Right lobe of liver (tissue), 6 donors: Measurements from ENCODE around the gene CTNND2. TPM values are rescaled to one million over a fixed set of nuclear protein-coding genes. Genes with fewer than 3 reads are reported as not detected.

Source experiments
- ATAC-seq, 4 donors: fragments of 200-7000 bp; cut with Tn5 transposase; one replicate each; pipeline ENCODE4 v1.9.1; 2020; ENCODE audit warnings: mild to moderate bottlenecking in 4 of 4, moderate library complexity in 4 of 4
- DNase-seq, 3 donors: peaks; one replicate each; pipeline ENCODE4 v3.0.0-alpha.2; 2020
- H3K27ac ChIP-seq, 3 donors: fragments of 200-600 bp; one replicate each; pipeline ENCODE4 v1.8.0; 2022
- H3K27me3 ChIP-seq, 2 donors: fragments of 200-600 bp; one replicate each; pipeline ENCODE4 v1.8.0; 2022
- H3K36me3 ChIP-seq, 4 donors: fragments of 200-600 bp; sonication (generic) in 1 of 4; one replicate each; pipeline versions ENCODE4 v1.5.1 to v1.8.0; 2017 to 2022; ENCODE audit warnings: control low read depth in 1 of 4
- H3K4me1 ChIP-seq, 4 donors: fragments of 200-600 bp; sonication (generic) in 1 of 4; one replicate each; pipeline versions ENCODE4 v1.5.1 to v1.8.0; 2017 to 2022; ENCODE audit warnings: control low read depth in 1 of 4
- H3K4me3 ChIP-seq, 3 donors: fragments of 200-600 bp; one replicate each; pipeline ENCODE4 v1.8.0; 2022
- H3K9me3 ChIP-seq, 4 donors: fragments of 200-600 bp; sonication (generic) in 1 of 4; one replicate each; pipeline versions ENCODE4 v1.5.1 to v1.8.0; 2017 to 2022; ENCODE audit warnings: control low read depth in 1 of 4
- CTCF ChIP-seq, 4 donors: fragments of 200-600 bp in 3 of 4; fragments of 450-650 bp in 1 of 4; IDR thresholded peaks; one replicate each; pipeline versions ENCODE4 v1.5.1 to v1.8.0; 2016 to 2022; ENCODE audit warnings: antibody characterized with exemption in 4 of 4, mild to moderate bottlenecking in 2 of 4
- POLR2A ChIP-seq: fragments of 450-650 bp; IDR thresholded peaks from one replicate; pipeline ENCODE4 v1.6.1; 2017; ENCODE audit warnings: antibody characterized with exemption, mild to moderate bottlenecking
- WGBS: methylation state at CpG from one replicate; pipeline ENCODE4 v1.1.6; 2018; ENCODE audit warnings: low coverage, low lambda C conversion rate; ENCODE audit not compliant: insufficient coverage; ENCODE audit errors: missing lambda C conversion rate; 5-methylcytosine and 5-hydroxymethylcytosine counted together
- intact Hi-C, 2 donors: fragments of 100-400 bp; cut with DNase I; formaldehyde crosslinking; loops; one replicate each; pipeline versions ENCODE4 v1.11.2 to v1.14.1; 2022
- total RNA-seq, 6 experiments: library from RNA; depleted of rRNA in 2 of 6; stranded (reverse); fragments of >200 nt in 2 of 6; fragmentation: NEBNext Ultra II Directional in 3 of 6; extraction: Animal tissue kit (Norgen Biotek cat#: 25700) in 3 of 6; gene quantifications; one replicate each; pipeline versions ENCODE4 v1.1.0 to v1.2.4, GENCODE V29; 2016 to 2023
- donor health status: DM: no; HTN: yes; CAD: no.
- donor health status: DM: no; HTN: no; CAD: no.
- donor health status: DM: no; HTN: no; CAD: no.
- donor health status: DM: no; HTN: yes; CAD: no.
- donor health status: DM: no; HTN: yes; CAD: no.

The CTNND2 gene
- total RNA-seq, 6 experiments from 2014 or later = 0.06 to 1.5 (median 1.1) TPM

- no peak for ATAC-seq
- H3K9me3 ChIP-seq = no peaks in the 10 kb centered on the region
- no peaks in the 10 kb centered on the region for H3K4me1 ChIP-seq
- no peak for TF ChIP-seq CTCF (IDR thresholded peaks at IDR 0.05)
- intact Hi-C loops = no loop called here
- H3K4me3 ChIP-seq = no peak overlapping the region
- DNase-seq = no peak
- no peak overlapping the region for H3K27ac ChIP-seq
- 76% methylated on average over 3 of the region's 3 CpGs for WGBS
- H3K27me3 ChIP-seq = no peaks in the 10 kb centered on the region
- no peaks in the 10 kb centered on the region for H3K36me3 ChIP-seq
These were observed 921.6 kb downstream of the CTNND2 start for GRCh38 chr5:10982626-10983025.

GRCh38 chr5:10981932-10982331, 922.3 kb downstream of the CTNND2 start:
- H3K36me3 ChIP-seq = no peaks in the 10 kb centered on the region
- ATAC-seq (no peak), DNase-seq (no peak)
- no peak for TF ChIP-seq CTCF (IDR thresholded peaks at IDR 0.05)
- TF ChIP-seq POLR2A = no peak
- no peak overlapping the region for H3K27ac ChIP-seq
- WGBS = 67% methylated on average over 3 of the region's 3 CpGs
- no peaks in the 10 kb centered on the region for H3K9me3 ChIP-seq
- H3K4me3 ChIP-seq = no peak overlapping the region
- H3K4me1 ChIP-seq = no peaks in the 10 kb centered on the region
- intact Hi-C loops = no loop called here
- H3K27me3 ChIP-seq = no peaks in the 10 kb centered on the region

- no peaks in the 10 kb centered on the region for H3K27me3 ChIP-seq
These were observed 927.2 kb downstream of the CTNND2 start for GRCh38 chr5:10977011-10977410.

GRCh38 chr5:10975945-10976344, 928.3 kb downstream of the CTNND2 start:
- intact Hi-C loops = no loop called here
- H3K4me3 ChIP-seq = no peak overlapping the region
- no peaks in the 10 kb centered on the region for H3K9me3 ChIP-seq
- DNase-seq (no peak), ATAC-seq (no peak)
- H3K27me3 ChIP-seq = no peaks in the 10 kb centered on the region
- no peaks in the 10 kb centered on the region for H3K4me1 ChIP-seq
- 18% methylated on average over 3 of the region's 4 CpGs for WGBS
- TF ChIP-seq CTCF (IDR thresholded peaks at IDR 0.05) = no peak
- TF ChIP-seq POLR2A = no peak
- no peaks in the 10 kb centered on the region for H3K36me3 ChIP-seq
- H3K27ac ChIP-seq = no peak overlapping the region

More at GRCh38 chr5:10977011-10977410, 927.2 kb downstream of the CTNND2 start:
- Histone ChIP-seq H3K27ac (no peak overlapping the region), H3K4me3 (no peak overlapping the region), H3K4me1 (no peaks in the 10 kb centered on the region), H3K36me3 (no peaks in the 10 kb centered on the region), H3K9me3 (no peaks in the 10 kb centered on the region)
- 46% methylated on average over 4 of the region's 5 CpGs for WGBS
- TF ChIP-seq POLR2A (no peak), CTCF (IDR thresholded peaks at IDR 0.05) (no peak)
- no peak for DNase-seq
- ATAC-seq = peak; percentile 61 to 82 (median 76)
- intact Hi-C loops = no loop called here

- Histone ChIP-seq H3K4me1 (no peaks in the 10 kb centered on the region), H3K9me3 (no peaks in the 10 kb centered on the region), H3K27ac (no peak overlapping the region), H3K4me3 (no peak overlapping the region), H3K27me3 (no peaks in the 10 kb centered on the region), H3K36me3 (no peaks in the 10 kb centered on the region)
- TF ChIP-seq POLR2A = no peak
- no peak for TF ChIP-seq CTCF (IDR thresholded peaks at IDR 0.05)
- no peak for DNase-seq
- WGBS = 67% methylated on average over 2 of the region's 2 CpGs
- ATAC-seq = no peak
- intact Hi-C loops = no loop called here
These were observed 929.4 kb downstream of the CTNND2 start for GRCh38 chr5:10974850-10975249.
